Mesothelial cell of epicardium (in vitro differentiated cells): ENCODE results near the gene MOB3A. TPM values are rescaled to one million over a fixed set of nuclear protein-coding genes. Genes with fewer than 3 reads are reported as not detected.
"Not testable (repeated sequence)": the region's sequence is repeated elsewhere in the genome, so short reads cannot be mapped to it uniquely, and the experiment has no call there.

Source experiments
- DNase-seq, 2 experiments: peaks; one replicate each; pipeline ENCODE4 v3.0.0; 2021; ENCODE audit warnings: low spot score in 2 of 2; ENCODE audit not compliant: unreplicated experiment in 2 of 2
- H3K27ac Mint-ChIP-seq: 2 replicates; pipeline ENCODE4 v1.8.0; 2021; ENCODE audit warnings: mixed read lengths
- H3K27me3 Mint-ChIP-seq: 2 replicates; pipeline ENCODE4 v1.8.0; 2021; ENCODE audit warnings: low read depth, mixed read lengths
- H3K36me3 Mint-ChIP-seq: 2 replicates; pipeline ENCODE4 v1.8.0; 2021; ENCODE audit warnings: mixed read lengths
- H3K4me1 Mint-ChIP-seq: 2 replicates; pipeline ENCODE4 v1.8.0; 2021; ENCODE audit warnings: mixed read lengths
- H3K4me3 Mint-ChIP-seq: 2 replicates; pipeline ENCODE4 v1.8.0; 2021; ENCODE audit warnings: mild to moderate bottlenecking, moderate library complexity, mixed read lengths
- H3K9me3 Mint-ChIP-seq: 2 replicates; pipeline ENCODE4 v1.8.0; 2021; ENCODE audit warnings: mixed read lengths
- total RNA-seq: library from RNA; stranded (reverse); gene quantifications from 3 replicates; pipeline ENCODE4 v1.2.1, GENCODE V29; 2021
- TF ChIP-seq, protein P1 (sequence below): fragments of 200-600 bp; sonication (generic); IDR thresholded peaks from one replicate; pipeline ENCODE4 v1.5.0; 2021; ENCODE audit warnings: antibody characterized with exemption; ENCODE audit not compliant: unreplicated experiment

Gene MOB3A
- total RNA-seq, 1 donor from 2014 or later, result 34.7 TPM

DNA sequence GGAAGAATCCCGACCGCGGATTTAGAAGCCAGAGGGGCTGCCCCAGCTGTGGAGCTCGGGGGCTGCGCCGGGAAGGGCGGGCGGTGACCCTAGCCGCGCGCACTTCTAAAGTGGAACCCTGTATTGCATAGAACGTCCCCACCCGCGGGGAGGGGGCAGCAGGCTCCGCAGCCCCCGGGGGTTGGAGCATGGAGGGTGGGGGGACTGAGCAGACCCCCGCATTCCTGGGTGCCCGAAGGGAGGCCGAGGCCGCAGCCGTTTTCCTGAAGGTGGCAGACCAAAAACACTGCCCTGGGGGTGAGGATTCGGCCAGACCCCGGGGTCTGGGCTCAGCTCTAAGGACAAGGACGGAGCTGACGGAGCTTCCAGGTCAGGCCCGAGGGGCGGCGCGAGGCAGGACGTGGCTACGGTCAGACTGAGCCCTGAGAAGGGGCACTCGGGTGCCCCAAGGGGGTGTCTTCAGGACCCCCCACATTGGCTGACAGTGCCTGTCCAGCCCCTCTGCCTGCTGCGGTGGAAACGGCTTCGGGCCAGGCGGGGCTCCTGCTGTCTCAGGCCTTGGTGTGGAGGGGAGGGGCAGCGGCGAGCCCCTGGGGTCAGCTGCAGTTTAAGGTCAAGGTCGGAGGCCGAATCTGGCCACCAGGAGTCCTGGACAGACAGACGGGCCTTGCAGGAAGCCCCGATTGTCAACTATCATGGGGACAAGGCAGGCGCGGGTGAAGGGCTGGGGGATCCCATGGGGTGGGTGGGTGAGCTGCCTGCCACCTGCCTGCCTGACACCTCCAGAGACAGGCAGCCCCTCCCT is 57.6 kb downstream of the MOB3A start:
- no peak overlapping the region for H3K27ac Mint-ChIP-seq
- TF ChIP-seq, protein P1, sequence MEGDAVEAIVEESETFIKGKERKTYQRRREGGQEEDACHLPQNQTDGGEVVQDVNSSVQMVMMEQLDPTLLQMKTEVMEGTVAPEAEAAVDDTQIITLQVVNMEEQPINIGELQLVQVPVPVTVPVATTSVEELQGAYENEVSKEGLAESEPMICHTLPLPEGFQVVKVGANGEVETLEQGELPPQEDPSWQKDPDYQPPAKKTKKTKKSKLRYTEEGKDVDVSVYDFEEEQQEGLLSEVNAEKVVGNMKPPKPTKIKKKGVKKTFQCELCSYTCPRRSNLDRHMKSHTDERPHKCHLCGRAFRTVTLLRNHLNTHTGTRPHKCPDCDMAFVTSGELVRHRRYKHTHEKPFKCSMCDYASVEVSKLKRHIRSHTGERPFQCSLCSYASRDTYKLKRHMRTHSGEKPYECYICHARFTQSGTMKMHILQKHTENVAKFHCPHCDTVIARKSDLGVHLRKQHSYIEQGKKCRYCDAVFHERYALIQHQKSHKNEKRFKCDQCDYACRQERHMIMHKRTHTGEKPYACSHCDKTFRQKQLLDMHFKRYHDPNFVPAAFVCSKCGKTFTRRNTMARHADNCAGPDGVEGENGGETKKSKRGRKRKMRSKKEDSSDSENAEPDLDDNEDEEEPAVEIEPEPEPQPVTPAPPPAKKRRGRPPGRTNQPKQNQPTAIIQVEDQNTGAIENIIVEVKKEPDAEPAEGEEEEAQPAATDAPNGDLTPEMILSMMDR, result no peak
- no peaks in the 10 kb centered on the region for H3K9me3 Mint-ChIP-seq
- H3K4me3 Mint-ChIP-seq, result no peak overlapping the region
- H3K27me3 Mint-ChIP-seq, result no peaks in the 10 kb centered on the region
- peaks cover 10% of the 10 kb centered on the region for H3K4me1 Mint-ChIP-seq
- no peak for DNase-seq
- H3K36me3 Mint-ChIP-seq, result peaks cover 4% of the 10 kb centered on the region

DNA sequence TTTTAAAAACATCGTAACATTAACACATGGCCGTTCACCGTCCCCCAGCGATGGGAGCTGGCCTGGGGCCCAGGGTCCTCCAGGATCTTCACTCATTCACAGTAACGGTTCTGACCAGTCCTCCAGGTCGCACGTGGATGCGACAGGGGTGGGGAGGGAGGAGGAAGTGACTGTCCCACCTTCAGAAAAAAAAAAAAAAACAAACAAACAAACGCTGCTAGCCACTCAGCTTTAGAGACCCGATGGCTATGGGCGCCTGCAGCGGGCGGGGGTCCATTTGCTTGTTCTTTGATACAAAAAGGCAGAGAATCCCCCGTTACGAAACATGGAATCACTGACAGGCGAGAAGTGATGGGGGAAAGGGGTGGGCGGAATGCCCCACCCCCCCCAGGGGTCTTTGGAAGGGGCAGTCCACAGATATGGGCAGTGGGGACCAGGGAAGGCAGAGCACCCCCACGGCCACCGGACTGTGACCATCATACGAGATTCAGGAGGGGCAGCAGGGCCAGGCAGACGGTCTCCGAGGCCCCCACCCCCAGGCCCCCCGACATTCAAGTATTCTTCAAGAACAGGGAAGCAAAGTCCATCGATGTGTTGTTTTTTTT is 58.4 kb downstream of the MOB3A start:
- H3K4me3 Mint-ChIP-seq, result no peak overlapping the region
- H3K36me3 Mint-ChIP-seq, result peaks cover 4% of the 10 kb centered on the region
- peak overlapping the region; percentile 69 for H3K27ac Mint-ChIP-seq
- H3K4me1 Mint-ChIP-seq, result peaks cover 9% of the 10 kb centered on the region
- TF ChIP-seq, protein P1, result no peak
- DNase-seq, result no peak
- no peaks in the 10 kb centered on the region for H3K9me3 Mint-ChIP-seq
- no peaks in the 10 kb centered on the region for H3K27me3 Mint-ChIP-seq

DNA sequence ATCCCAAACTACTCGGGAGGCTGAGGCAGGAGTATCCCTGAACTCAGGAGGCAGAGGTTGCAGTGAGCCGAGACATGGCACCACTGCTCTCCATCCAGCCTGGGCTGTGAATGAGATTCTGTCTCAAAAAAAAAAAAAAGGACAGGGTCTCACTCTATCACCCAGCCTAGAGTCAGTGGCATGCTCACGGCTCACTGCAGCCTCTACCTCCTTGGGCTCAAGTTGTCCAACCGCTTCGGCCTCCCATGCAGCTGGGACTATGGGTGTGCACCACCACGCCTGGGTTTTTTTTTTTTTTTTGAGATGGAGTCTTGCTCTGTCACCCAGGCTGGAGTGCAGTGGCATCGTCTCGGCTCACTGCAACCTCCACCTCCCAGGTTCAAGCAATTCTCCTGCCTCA is 59.7 kb downstream of the MOB3A start:
- TF ChIP-seq, protein P1, result no peak
- DNase-seq, result no peak

DNA sequence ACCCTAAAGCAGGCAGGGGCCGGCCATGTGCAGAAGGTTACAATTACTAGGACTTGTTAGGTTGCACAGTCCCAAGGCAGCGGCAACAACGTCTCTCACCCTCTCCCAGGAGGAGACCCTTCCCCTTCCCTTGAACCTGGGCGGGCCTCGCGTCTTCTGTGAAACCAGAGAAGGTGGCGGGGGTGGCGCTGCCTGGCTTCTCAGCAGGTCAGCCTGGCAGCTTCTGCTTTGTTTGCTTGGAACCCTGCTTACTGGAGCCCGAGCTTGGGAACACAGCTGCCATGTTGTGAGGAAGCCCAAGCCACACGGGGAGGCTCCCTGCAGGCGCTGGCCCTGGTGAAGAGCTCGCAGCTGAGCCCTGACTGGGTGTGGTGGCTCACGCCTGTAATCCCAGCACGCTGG is 60.5 kb downstream of the MOB3A start:
- Mint-ChIP-seq H3K4me3 (no peak overlapping the region), H3K36me3 (peaks cover 4% of the 10 kb centered on the region), H3K9me3 (no peaks in the 10 kb centered on the region), H3K4me1 (peaks cover 14% of the 10 kb centered on the region), H3K27ac (no peak overlapping the region), H3K27me3 (no peaks in the 10 kb centered on the region)
- no peak for DNase-seq
- TF ChIP-seq, protein P1, result no peak

More for the DNA sequence above, 59.7 kb downstream of the MOB3A start:
- Mint-ChIP-seq H3K4me1 (peaks cover 15% of the 10 kb centered on the region), H3K27me3 (no peaks in the 10 kb centered on the region), H3K4me3 (no peak overlapping the region), H3K27ac (no peak overlapping the region), H3K36me3 (peaks cover 4% of the 10 kb centered on the region), H3K9me3 (no peaks in the 10 kb centered on the region)

DNA sequence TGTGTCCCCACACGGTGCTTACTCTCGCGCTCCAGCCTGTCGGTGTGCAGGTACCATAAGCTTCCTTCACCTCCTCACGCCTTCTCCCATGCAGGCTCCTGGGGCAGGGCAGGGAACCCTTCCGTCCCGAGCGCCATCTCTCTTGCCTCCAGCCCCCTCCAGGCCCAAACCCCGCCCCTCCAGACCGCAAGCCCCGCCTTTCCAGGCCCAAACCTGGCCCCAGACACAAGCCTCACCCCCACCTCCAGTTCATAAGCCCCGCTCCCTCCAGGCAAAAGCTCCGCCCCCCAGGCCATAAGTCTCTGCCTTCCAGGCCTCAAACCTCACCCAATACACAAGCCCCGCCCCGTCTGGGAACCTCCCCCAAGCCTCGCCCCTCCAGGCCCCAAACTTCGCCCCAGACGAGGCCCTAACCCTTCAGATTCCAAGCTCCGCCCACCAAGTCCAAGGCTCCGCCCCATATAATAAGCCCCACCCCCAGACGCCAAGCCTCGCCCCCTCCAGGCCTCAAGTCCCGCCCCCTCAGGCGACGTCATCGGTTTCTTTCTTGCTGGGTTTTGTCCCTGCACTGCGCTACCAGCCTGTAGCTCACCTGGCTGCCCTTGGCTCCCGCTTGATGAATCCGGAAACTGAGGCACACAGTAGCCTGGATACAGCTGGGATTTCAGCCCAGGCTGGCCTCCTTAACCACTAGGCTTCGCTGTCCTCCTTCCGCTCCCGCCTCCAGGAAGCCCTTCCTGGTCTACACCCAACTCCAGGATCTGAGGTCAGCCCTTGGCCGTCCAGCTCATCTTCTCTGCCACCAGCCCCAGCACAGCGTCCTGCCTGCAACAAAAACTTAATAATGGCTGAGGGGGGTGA is 61.2 kb downstream of the MOB3A start:
- no peak overlapping the region for H3K4me3 Mint-ChIP-seq
- no peak for DNase-seq
- H3K27me3 Mint-ChIP-seq, result no peaks in the 10 kb centered on the region
- H3K27ac Mint-ChIP-seq, result no peak overlapping the region
- no peaks in the 10 kb centered on the region for H3K9me3 Mint-ChIP-seq
- H3K36me3 Mint-ChIP-seq, result peaks cover 4% of the 10 kb centered on the region
- TF ChIP-seq, protein P1, result no peak
- H3K4me1 Mint-ChIP-seq, result peaks cover 14% of the 10 kb centered on the region

DNA sequence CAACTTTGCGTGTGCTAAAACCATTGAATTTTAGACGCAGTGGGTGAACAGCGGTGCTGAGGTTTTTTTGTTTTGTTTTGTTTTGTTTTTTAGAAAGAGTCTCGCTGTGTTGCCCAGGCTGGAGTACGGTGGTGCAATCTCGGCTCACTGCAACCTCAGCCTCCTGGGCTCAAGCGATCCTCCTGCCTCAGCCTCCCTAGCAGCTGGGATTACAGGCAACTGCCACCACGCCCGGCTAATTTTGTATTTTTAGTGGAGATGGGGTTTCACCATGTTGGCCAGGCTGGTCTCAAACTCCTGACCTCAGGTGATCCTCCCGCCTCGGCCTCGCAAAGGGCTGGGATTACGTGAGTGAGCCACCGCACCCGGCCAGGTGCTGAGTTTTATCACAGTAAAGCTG is 61.9 kb downstream of the MOB3A start:
- H3K36me3 Mint-ChIP-seq, DNase-seq, H3K27me3 Mint-ChIP-seq, H3K27ac Mint-ChIP-seq, H3K9me3 Mint-ChIP-seq, H3K4me3 Mint-ChIP-seq: not testable (repeated sequence)
- H3K4me1 Mint-ChIP-seq, result peaks cover 14% of the 10 kb centered on the region
